ENCODE measurements around the gene CCDC158. TPM values are rescaled to one million over a fixed set of nuclear protein-coding genes. Genes with fewer than 3 reads are reported as not detected.
"Not testable (repeated sequence)": the region's sequence is repeated elsewhere in the genome, so short reads cannot be mapped to it uniquely, and the experiment has no call there.

The CCDC158 gene
- total and polyA plus RNA-seq, 2 donors (not counting 1 experiment from before 2014, with no cell fraction given) = not detected

DNA sequence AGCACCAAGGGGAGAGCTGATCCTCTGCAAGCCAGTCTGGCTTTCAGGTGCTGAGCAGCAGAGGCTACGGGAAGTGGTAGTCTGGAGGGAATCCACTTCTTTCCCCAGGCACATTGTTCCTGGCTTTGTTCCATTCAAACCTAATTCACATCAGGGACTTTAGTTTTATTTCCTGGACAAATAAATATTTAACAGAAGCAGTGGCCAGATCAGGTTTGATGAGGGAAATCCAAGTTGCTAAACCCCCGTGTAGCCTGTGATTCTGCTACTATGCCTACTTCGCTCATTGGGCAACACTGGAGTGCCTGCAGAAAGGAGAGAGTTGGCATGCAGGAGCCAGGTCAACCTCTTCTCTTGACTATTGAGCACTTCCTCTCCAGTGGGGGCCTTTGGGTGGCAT lies 128.2 kb downstream of the CCDC158 start:
- ATAC-seq (ENCODE audit: low read depth) (no peak), DNase-seq (no peak)
- Histone ChIP-seq H3K4me2 (replicated peaks; ENCODE audit: low read depth, low read length, poor library complexity, severe bottlenecking) (no peak overlapping the region), H4K20me1 (ENCODE audit: control insufficient read depth, insufficient read depth, low read length, poor library complexity, severe bottlenecking) (no peaks in the 10 kb centered on the region), H3K36me3 (replicated peaks in 1 of 2; ENCODE audit: control extremely low read depth in 1 of 2, control insufficient read depth in 1 of 2, extremely low read depth in 1 of 2, insufficient read depth in 2 of 2, low read length in 1 of 2) (no peaks in the 10 kb centered on the region), H3K79me2 (ENCODE audit: control insufficient read depth, insufficient read depth, low read length) (no peaks in the 10 kb centered on the region), H3K27me3 (replicated peaks in 1 of 4; ENCODE audit: control extremely low read depth in 1 of 4, control insufficient read depth in 3 of 4, insufficient read depth in 4 of 4, low read length in 3 of 4) (peaks cover 0 to 14% (median 0%) of the 10 kb centered on the region in 4 experiments), H3K4me3 (ENCODE audit: control extremely low read depth in 1 of 5, extremely low read depth in 1 of 5, insufficient read depth in 1 of 5, low read depth in 2 of 5, low read length in 4 of 5) (no peak overlapping the region), H3K4me1 (ENCODE audit: control insufficient read depth in 2 of 2, insufficient read depth in 2 of 2, low read length in 2 of 2) (no peaks in the 10 kb centered on the region), H3K9ac (ENCODE audit: low read length) (no peak overlapping the region), H2AFZ (ENCODE audit: insufficient read depth, low read depth, low read length, poor library complexity, severe bottlenecking) (no peak overlapping the region), H3K27ac (ENCODE audit: low read length in 2 of 2) (no peak overlapping the region), H3K9me3 (ENCODE audit: control extremely low read depth in 1 of 3, control insufficient read depth in 2 of 3, insufficient read depth in 1 of 3, low read length in 2 of 3) (peaks cover 0 to 13% (median 0%) of the 10 kb centered on the region in 3 donors)
- ChIA-PET POLR2A (no interaction called here), CTCF (no interaction called here)
- no peak overlapping the region for H3K4me3 Mint-ChIP-seq
- H3K9me3 Mint-ChIP-seq (ENCODE audit: insufficient read depth) = peaks cover 5% of the 10 kb centered on the region
- no peaks in the 10 kb centered on the region for H3K4me1 Mint-ChIP-seq
- peaks cover 47% of the 10 kb centered on the region for H3K27me3 Mint-ChIP-seq
- H3K27ac Mint-ChIP-seq = no peak overlapping the region
- intact Hi-C loops (cut with micrococcal nuclease) = no loop called here
- TF ChIP-seq CTCF (IDR thresholded peaks at IDR 0.05) (no peak), EZH2 (IDR thresholded peaks at IDR 0.05; ENCODE audit: borderline replicate concordance, insufficient read depth, low read depth, low read length, poor library complexity, severe bottlenecking) (no peak)
- WGBS (ENCODE audit: insufficient coverage) = 100% methylated on average over 2 of the region's 3 CpGs

- H3K27ac ChIP-seq (ENCODE audit: low read length in 2 of 2); H3K4me2 ChIP-seq (replicated peaks; ENCODE audit: low read depth, low read length, poor library complexity, severe bottlenecking); H3K9me3 Mint-ChIP-seq (ENCODE audit: insufficient read depth); H3K4me3 Mint-ChIP-seq; H3K4me1 Mint-ChIP-seq; H3K36me3 ChIP-seq (replicated peaks in 1 of 2; ENCODE audit: control extremely low read depth in 1 of 2, control insufficient read depth in 1 of 2, extremely low read depth in 1 of 2, insufficient read depth in 2 of 2, low read length in 1 of 2); H3K9ac ChIP-seq (ENCODE audit: low read length); H3K79me2 ChIP-seq (ENCODE audit: control insufficient read depth, insufficient read depth, low read length); H3K4me3 ChIP-seq (ENCODE audit: control extremely low read depth in 1 of 5, extremely low read depth in 1 of 5, insufficient read depth in 1 of 5, low read depth in 2 of 5, low read length in 4 of 5); DNase-seq; H3K27ac Mint-ChIP-seq; POLR2A ChIA-PET; H4K20me1 ChIP-seq (ENCODE audit: control insufficient read depth, insufficient read depth, low read length, poor library complexity, severe bottlenecking); ATAC-seq (ENCODE audit: low read depth); H3K4me1 ChIP-seq (ENCODE audit: control insufficient read depth in 2 of 2, insufficient read depth in 2 of 2, low read length in 2 of 2); CTCF ChIA-PET; H2AFZ ChIP-seq (ENCODE audit: insufficient read depth, low read depth, low read length, poor library complexity, severe bottlenecking); intact Hi-C loops (cut with micrococcal nuclease); H3K9me3 ChIP-seq (ENCODE audit: control extremely low read depth in 1 of 3, control insufficient read depth in 2 of 3, insufficient read depth in 1 of 3, low read length in 2 of 3): not testable (repeated sequence)
- peaks cover 32% of the 10 kb centered on the region for H3K27me3 Mint-ChIP-seq
- WGBS (ENCODE audit: insufficient coverage) = no CpG with 5 or more reads among the region's 3 CpGs
- peaks cover 0 to 15% (median 0%) of the 10 kb centered on the region in 4 experiments for H3K27me3 ChIP-seq (replicated peaks in 1 of 4; ENCODE audit: control extremely low read depth in 1 of 4, control insufficient read depth in 3 of 4, insufficient read depth in 4 of 4, low read length in 3 of 4)
Observed at GRCh38 chr4:76287811-76288210, 133.1 kb downstream of the CCDC158 start.

Data from B cell (primary cell).